Measurements from ENCODE around the gene UBE2V1. TPM values are rescaled to one million over a fixed set of nuclear protein-coding genes. Genes with fewer than 3 reads are reported as not detected.

UBE2V1 gene
- total and polyA plus RNA-seq, 10 of the 15 experiments (the other 5 are each of a cell fraction or from before 2014, with no cell fraction given): 51.8 to 219 (median 141) TPM

DNA sequence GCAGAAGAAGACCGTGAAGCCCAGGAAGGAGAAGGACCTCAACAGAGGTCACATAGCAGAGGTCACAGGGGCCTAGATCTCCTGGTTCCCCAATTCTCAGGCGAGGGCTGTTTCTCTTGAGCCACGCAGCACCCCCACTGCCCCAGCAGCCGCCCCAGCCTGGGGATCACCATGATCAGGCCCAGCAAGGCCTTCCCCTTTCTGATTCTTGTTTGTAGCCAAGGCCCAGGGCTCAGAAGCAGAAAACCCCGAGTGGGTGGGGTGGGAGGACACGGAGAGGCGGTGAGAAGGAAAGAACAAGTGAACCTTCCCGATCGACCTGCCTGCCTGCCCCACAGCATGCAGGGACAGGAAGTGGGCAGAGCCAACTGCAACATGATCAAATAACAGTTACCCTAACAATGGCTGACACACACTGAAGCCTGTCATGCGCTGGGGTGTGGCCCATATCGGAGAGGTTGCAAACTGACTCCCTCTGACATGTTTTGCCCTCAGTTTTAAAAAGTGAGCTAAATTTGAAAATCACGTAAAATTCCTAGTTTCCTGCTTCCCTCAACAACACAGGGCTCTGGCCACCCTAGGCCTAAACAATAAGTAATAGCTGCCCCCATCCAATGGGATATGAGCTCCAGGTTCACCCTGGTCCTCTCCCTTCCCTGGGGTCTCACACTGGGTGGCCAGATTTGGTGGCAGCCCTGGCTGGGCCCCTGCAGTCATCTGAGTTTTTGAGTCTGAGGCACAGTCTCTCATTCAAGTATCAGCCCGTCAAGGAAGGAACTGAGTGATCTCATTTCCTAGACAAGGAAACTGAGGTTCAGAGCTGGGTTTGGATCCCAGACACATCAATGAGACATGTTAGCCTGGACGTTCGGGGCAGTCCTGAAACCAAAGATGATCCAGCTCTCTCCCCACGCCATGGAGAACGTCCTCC lies 34.0 kb upstream of the UBE2V1 start (continued):
- TF ChIP-seq RCOR1 (conservative IDR thresholded peaks at IDR 0.05; ENCODE audit: low read depth, low read length) (no peak), YY1 (IDR thresholded peaks at IDR 0.05; ENCODE audit: low read depth, low read length) (peak; percentile 93), BRCA1 (IDR thresholded peaks at IDR 0.05; ENCODE audit: low read depth, low read length) (no peak), RFX5 (IDR thresholded peaks at IDR 0.05; ENCODE audit: low read depth, low read length) (no peak), IRF4 (IDR thresholded peaks at IDR 0.05; ENCODE audit: low read depth, low read length) (no peak), ESRRA (IDR thresholded peaks at IDR 0.05; ENCODE audit: low read length) (no peak; the same call in 1 of the 2 replicates), TARDBP (IDR thresholded peaks at IDR 0.05; ENCODE audit: borderline replicate concordance) (no peak), RB1 (IDR thresholded peaks at IDR 0.05; ENCODE audit: borderline replicate concordance) (0 out of 2 replicates have a peak, but pooled peaks have one; percentile 40), ZBTB33 (IDR thresholded peaks at IDR 0.05) (no peak), RBBP5 (conservative IDR thresholded peaks at IDR 0.05) (no peak), CREM (IDR thresholded peaks at IDR 0.05; ENCODE audit: low read depth) (no peak), ZSCAN29 (IDR thresholded peaks at IDR 0.05) (no peak), MLLT1 (IDR thresholded peaks at IDR 0.05) (peak; percentile 85), TAF1 (IDR thresholded peaks at IDR 0.05; ENCODE audit: borderline replicate concordance, low read depth, low read length) (0 out of 2 replicates have a peak, but pooled peaks have one; percentile 54), SMARCA5 (IDR thresholded peaks at IDR 0.05) (no peak), MTA3 (IDR thresholded peaks at IDR 0.05; ENCODE audit: borderline replicate concordance, low read length) (no peak), JUNB (IDR thresholded peaks at IDR 0.05) (no peak), YBX1 (IDR thresholded peaks at IDR 0.05) (no peak), NBN (IDR thresholded peaks at IDR 0.05) (0 out of 2 replicates have a peak, but pooled peaks have one; percentile 41), ATF2 (IDR thresholded peaks at IDR 0.05; ENCODE audit: low read length) (no peak), SUZ12 (IDR thresholded peaks at IDR 0.05; ENCODE audit: unreplicated experiment) (no peak), ETV6 (conservative IDR thresholded peaks at IDR 0.05 in 1 of 2, IDR thresholded peaks at IDR 0.05 in 1 of 2; ENCODE audit: borderline replicate concordance in 1 of 2, low read depth in 1 of 2) (0 out of 4 replicates have a peak, but pooled peaks of 1 of the 2 experiments have one; percentile 41), IKZF1 (conservative IDR thresholded peaks at IDR 0.05) (peak; percentile 54)
- TF ChIP-seq, protein P1, sequence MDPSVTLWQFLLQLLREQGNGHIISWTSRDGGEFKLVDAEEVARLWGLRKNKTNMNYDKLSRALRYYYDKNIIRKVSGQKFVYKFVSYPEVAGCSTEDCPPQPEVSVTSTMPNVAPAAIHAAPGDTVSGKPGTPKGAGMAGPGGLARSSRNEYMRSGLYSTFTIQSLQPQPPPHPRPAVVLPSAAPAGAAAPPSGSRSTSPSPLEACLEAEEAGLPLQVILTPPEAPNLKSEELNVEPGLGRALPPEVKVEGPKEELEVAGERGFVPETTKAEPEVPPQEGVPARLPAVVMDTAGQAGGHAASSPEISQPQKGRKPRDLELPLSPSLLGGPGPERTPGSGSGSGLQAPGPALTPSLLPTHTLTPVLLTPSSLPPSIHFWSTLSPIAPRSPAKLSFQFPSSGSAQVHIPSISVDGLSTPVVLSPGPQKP (IDR thresholded peaks at IDR 0.05; ENCODE audit: low read depth, low read length): peak; percentile 50; the same call in 1 of the 2 replicates
- TF ChIP-seq, protein P2, sequence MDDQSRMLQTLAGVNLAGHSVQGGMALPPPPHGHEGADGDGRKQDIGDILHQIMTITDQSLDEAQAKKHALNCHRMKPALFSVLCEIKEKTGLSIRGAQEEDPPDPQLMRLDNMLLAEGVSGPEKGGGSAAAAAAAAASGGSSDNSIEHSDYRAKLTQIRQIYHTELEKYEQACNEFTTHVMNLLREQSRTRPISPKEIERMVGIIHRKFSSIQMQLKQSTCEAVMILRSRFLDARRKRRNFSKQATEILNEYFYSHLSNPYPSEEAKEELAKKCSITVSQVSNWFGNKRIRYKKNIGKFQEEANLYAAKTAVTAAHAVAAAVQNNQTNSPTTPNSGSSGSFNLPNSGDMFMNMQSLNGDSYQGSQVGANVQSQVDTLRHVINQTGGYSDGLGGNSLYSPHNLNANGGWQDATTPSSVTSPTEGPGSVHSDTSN (IDR thresholded peaks at IDR 0.05; ENCODE audit: insufficient replicate concordance, low read depth, low read length): peak; percentile 66

Data from GM12878 (cell line).